Measurements from ENCODE around the gene C1QTNF9.
"Not testable (repeated sequence)": the region's sequence is repeated elsewhere in the genome, so short reads cannot be mapped to it uniquely, and the experiment has no call there.

The C1QTNF9 gene

GRCh38 chr13:24362435-24362952, 53.1 kb downstream of the C1QTNF9 start:
- no peak for DNase-seq (ENCODE audit: low spot score)

DNA sequence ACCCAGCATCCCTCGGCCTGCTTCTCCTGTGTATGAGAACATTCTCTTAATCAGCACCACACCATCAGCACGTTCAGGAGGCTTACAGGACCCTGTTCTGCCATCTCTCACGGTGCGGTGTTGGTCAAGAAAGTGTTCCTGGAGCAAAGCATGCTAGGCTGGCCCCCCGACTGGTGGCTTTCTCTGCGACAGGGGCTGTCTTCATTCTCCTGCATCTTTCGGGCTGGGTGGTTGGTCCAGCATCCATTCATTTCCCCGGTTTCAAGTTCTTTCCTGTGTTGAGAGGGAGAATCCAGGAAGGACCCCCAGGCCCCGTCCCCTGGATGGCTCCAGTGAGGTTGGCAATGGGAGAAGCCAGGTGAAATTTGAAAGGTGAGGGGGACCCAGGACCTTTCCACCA, 55.8 kb downstream of the C1QTNF9 start:
- no peak for DNase-seq (ENCODE audit: low spot score)

GRCh38 chr13:24366315-24366714, 56.9 kb downstream of the C1QTNF9 start:
- not testable (repeated sequence) for DNase-seq (ENCODE audit: low spot score)

GRCh38 chr13:24371273-24371672, 61.9 kb downstream of the C1QTNF9 start:
- not testable (repeated sequence) for DNase-seq (ENCODE audit: low spot score)
